H1 (cell line): ENCODE data around the gene TMEM178B.

Source experiments
- ATF3 ChIP-seq: IDR thresholded peaks from 2 replicates; pipeline ENCODE4 v1.6.1; 2011; ENCODE audit warnings: low read depth, mild to moderate bottlenecking, low read length; ENCODE audit not compliant: insufficient read depth
- CEBPB ChIP-seq: IDR thresholded peaks from 2 replicates; pipeline ENCODE4 v1.6.1; 2012; ENCODE audit warnings: low read depth, low read length
- CTCF ChIP-seq, 3 experiments: IDR thresholded peaks; 1 replicate in 2 of 3; 2 replicates in 1 of 3; pipeline versions ENCODE4 v1.5.1 to v1.6.1; 2011; ENCODE audit warnings: low read length in 3 of 3, mild to moderate bottlenecking in 3 of 3, inconsistent platforms in 2 of 3, low read depth in 1 of 3, moderate library complexity in 1 of 3; ENCODE audit not compliant: insufficient read depth in 1 of 3; ENCODE audit errors: control extremely low read depth in 1 of 3
- EZH2 ChIP-seq: fragments of 200-600 bp; sonication (generic); IDR thresholded peaks from 2 replicates; pipeline ENCODE4 v1.7.1; 2012; ENCODE audit warnings: low read depth, mild to moderate bottlenecking, moderate library complexity, low read length, inconsistent platforms; ENCODE audit not compliant: severe bottlenecking
- JUN ChIP-seq: IDR thresholded peaks from 2 replicates; pipeline ENCODE4 v1.6.1; 2011; ENCODE audit warnings: low read depth, mild to moderate bottlenecking, improper control_type of control experiment, low read length
- NANOG ChIP-seq: IDR thresholded peaks from 2 replicates; pipeline ENCODE4 v1.6.1; 2011; ENCODE audit warnings: low read length, low read depth, mild to moderate bottlenecking, inconsistent platforms; ENCODE audit not compliant: insufficient read depth, poor library complexity, severe bottlenecking
- PHF8 ChIP-seq: fragments of 200-600 bp; sonication (generic); conservative IDR thresholded peaks from 2 replicates; pipeline ENCODE4 v1.7.1; 2012; ENCODE audit warnings: low read depth, mild to moderate bottlenecking, inconsistent platforms, low read length, moderate library complexity
- POLR2A ChIP-seq, 2 experiments: IDR thresholded peaks; 1 replicate in 1 of 2; 2 replicates in 1 of 2; pipeline ENCODE4 v1.6.1; 2011; ENCODE audit warnings: low read depth in 2 of 2, low read length in 2 of 2, mild to moderate bottlenecking in 2 of 2; ENCODE audit errors: control extremely low read depth in 1 of 2
- POLR2AphosphoS5 ChIP-seq: IDR thresholded peaks from 2 replicates; pipeline ENCODE4 v1.6.1; 2011; ENCODE audit warnings: low read depth, low read length
- SP2 ChIP-seq: IDR thresholded peaks from 2 replicates; pipeline ENCODE4 v1.6.1; 2012; ENCODE audit warnings: mild to moderate bottlenecking, low read length, inconsistent platforms
- YY1 ChIP-seq: IDR thresholded peaks from 2 replicates; pipeline ENCODE4 v1.6.1; 2011; ENCODE audit warnings: low read depth, mild to moderate bottlenecking, low read length
- ZNF274 ChIP-seq: IDR thresholded peaks from 2 replicates; pipeline ENCODE4 v1.7.0; 2012; ENCODE audit warnings: low read length, borderline replicate concordance; ENCODE audit errors: extremely low read depth
- TF ChIP-seq, protein P1 (sequence below): IDR thresholded peaks from 2 replicates; pipeline ENCODE4 v1.6.1; 2012; ENCODE audit warnings: inconsistent platforms

GRCh38 chr7:141301544-141301943 is 227.7 kb downstream of the TMEM178B start:
- TF ChIP-seq PHF8: no peak
- no peak for TF ChIP-seq EZH2
- TF ChIP-seq CTCF (IDR thresholded peaks at IDR 0.05; ENCODE audit: control extremely low read depth in 1 of 3, insufficient read depth in 1 of 3, low read depth in 1 of 3, low read length in 3 of 3): no peak
- TF ChIP-seq POLR2AphosphoS5: no peak
- TF ChIP-seq POLR2A (IDR thresholded peaks at IDR 0.05; ENCODE audit: control extremely low read depth in 1 of 2, low read depth in 2 of 2, low read length in 2 of 2): no peak
- no peak for TF ChIP-seq SP2
- TF ChIP-seq CEBPB: no peak
- TF ChIP-seq YY1: no peak
- TF ChIP-seq, protein P1, sequence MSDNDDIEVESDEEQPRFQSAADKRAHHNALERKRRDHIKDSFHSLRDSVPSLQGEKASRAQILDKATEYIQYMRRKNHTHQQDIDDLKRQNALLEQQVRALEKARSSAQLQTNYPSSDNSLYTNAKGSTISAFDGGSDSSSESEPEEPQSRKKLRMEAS: no peak
- no peak for TF ChIP-seq ATF3
- TF ChIP-seq NANOG: no peak
- TF ChIP-seq ZNF274: no peak
- TF ChIP-seq JUN: no peak
